Stimulated activated CD8-positive, alpha-beta memory T cell treated with anti-CD3 and anti-CD28 coated beads, Interleukin-15, amount 100 ng/mL, for 24 hours (primary cell): ENCODE measurements around the gene SAMD13.

Experiments used
- DNase-seq: peaks from one replicate; pipeline ENCODE4 v3.0.0-alpha.2; 2020; ENCODE audit warnings: low read depth

SAMD13 gene, protein sequence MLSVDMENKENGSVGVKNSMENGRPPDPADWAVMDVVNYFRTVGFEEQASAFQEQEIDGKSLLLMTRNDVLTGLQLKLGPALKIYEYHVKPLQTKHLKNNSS

DNA sequence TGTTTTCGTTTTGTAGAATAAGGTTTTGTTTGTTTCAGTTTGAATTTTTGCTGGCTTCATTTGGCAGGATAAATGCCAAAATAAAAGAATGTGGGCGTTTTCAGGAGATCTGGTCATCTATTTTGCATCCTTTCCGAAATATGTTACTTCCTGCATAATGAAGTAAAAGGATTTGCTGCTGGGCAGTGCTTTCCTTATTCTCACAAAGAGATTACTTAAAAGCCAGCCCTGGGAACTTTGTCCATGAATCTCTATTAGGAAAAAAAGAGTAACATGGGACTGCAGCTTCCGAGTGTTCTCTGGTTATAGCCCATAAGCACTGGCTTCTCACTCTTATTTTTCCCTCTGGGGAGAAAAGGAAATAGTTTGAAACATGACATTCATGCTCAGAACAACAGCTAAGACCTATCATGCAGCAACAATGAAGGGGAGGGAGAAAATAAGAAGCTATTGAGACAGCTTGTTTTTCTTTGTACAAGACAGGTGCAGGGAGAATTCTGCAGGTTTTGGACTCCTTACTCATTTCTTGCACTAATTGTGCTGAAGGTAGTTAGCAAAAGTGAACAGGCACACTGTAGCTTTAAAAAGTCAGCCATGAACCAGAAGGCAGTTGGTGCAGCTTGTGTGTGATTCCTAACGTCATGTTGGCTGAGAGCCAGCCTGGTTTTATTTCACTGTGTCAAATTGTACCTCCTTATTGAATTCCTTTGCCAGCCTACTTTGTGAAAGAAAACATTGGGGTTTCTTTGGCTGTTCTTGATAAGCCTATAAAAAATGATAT is at the start of gene SAMD13:
SAMD13 (plus strand) TSS at position 705 of the 781 bp plus-strand sequence. CDS start 1,527 bp downstream, outside the sequence.
- DNase-seq = no peak

DNA sequence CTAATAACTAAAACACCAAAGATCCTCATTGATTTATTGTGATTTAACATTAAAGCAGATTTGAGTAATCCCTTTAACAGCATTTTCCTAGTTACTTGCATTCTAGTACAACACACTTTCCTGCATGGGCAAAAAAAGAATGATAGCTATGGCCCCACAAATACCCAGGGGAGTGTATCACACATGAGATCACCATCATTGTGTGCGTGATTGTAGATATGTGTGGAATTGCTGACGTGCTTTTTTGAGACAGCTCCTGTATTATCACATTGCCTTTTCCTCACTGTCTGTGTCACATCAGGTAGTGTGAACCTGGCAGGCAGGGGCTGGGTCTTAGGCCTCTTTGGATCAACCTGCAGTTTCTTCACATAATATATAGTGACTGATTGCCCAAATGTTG is 48.5 kb upstream of the SAMD13 start:
- no peak for DNase-seq

DNA sequence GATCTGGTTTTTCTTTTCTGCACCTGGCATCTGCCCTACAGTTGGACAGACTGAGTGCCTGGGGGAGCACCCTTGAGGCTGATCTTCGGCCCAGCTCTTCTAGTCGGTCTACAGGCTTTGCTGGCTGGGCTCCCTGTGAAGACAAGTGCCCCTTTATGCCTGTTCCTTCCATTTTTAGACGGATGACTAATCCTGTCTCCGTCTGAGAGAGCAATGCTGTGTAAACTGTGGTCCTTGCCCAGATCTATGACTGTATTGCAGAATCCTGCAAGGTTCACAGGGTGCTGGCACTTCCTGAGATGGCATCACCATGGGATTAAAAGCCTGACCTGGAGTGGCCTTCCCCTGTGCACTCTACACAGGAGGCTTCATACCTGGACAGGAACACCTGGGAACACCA is 47.6 kb upstream of the SAMD13 start:
- no peak for DNase-seq

DNA sequence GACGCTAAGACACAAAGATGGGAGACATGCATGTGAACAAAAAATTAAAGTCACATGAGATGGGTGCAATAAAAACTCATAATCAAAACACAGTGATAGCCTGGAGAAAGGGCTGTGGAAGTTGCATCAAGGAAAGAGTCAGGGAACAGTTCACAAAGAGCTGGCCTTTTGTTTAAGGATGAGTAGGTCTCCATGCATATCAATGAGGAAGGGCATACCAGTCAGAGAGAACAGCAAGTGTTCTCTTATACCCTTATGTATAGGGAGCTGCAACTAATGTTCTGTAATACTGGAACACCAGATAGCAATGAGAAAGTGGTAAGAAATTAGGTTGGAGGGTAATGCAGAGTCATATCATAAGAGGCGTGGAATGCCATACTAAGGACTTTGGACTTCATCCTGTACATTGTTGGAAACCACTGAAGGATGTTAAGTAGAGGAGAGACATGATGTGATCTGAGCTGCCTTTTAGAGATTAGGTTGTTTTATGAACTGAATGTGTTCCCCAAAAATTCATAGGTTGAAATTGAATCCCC is 46.7 kb upstream of the SAMD13 start:
- no peak for DNase-seq

DNA sequence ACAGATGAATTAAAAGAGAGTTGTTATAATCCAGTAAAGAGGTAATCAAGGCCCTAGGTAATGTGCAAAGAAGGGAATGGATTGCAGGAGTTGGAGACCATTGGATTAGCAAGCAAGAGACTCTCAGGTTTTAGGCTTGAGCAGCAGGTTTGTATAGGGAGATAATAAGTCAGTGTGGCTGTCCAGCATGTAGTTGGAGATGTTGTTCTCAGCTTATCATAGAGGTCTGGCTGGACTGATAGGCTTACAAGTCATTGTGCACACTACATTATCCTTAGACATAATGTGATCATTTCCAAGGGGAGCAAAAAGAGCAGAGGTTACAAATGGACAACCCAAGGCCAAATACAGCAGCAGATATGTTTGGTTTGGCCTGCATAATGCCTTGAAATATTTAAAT is 45.9 kb upstream of the SAMD13 start:
- no peak for DNase-seq

DNA sequence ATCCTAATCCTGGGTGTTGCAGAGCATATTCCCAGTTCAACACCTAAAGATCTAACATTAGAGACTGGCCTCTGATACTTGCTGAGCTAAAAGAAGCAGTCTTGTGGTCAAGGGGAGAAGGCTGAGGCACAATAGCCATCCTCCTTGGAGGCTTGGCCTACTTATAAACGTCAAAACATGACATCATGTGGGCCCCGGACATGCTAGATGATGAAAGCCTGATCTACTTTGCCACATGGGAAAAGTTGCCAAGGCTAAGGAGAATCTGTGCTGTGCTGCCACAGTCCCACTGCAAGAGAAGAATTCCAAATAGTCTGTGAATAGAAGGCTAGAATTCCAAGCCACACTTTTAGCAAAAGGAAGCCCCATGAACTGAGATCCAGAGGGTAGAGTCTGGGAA is 43.9 kb upstream of the SAMD13 start:
- no peak for DNase-seq

DNA sequence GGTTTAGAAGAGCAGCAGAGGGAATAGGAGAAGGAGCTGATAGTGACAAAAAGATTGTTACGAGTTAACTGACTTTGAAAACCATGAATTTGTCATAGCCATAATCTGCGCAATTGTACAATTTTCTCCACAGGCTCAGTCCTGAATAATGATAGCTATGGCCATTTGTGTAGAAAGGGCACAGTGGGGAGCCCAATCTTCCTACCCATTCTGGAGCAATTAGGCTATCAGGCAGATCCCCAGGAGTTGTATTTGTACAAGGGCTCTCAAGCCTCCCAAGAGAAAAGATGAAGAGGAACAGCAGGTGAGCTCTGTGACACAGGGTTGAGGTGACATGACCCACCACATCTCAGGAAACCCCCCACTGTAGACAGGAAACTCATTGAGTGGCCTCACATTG is 42.1 kb upstream of the SAMD13 start:
- DNase-seq = no peak

DNA sequence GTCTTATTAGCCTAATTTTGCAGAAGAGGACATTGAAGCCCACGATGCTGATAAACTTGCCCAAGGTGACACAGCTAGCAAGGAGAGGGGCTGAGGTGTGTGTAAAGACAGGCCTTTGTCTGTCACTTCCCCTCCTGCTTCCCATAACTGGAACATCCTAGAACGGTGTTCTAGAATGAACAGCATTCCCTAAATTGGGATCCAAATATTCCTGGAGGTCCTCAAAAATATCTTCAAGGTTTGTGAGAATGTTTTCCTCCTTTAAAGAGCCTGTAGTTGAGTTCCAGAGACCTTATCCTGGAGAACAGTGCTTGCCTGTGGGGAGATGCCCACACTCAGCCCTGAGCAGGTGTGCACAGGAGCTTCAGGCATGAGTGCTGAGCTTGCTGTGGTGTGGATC is 41.5 kb upstream of the SAMD13 start:
- no peak for DNase-seq

DNA sequence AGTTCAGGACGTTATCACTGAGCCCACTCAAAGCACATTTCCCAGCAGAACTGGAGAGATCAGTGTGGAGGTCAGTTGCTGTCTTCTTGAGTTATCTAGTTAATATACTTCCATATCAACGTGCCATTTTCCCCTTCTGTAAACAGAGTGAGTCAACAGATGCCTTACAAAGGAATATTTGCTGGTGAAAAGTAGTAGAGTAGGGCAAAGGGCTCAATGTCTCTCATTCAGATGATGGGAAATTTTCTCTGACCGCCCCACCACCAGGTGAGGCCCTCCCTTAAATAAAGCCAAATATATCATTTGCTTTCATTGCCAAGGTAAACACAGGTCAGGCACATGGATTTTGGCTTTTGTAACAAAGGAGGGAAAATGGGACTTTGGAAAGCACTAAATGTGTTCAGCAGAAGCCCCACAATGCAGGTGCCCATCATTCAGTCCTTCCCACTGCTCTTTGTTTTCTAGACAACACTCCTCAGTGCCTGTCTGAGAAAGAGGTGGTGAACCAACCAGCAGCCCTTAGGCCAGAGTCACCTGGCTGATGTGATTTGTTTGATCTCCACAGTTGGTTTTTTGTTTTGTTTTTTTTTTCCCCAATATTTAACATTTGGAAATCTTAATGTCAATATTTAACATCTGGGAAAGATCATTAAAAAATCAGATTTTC is 40.5 kb upstream of the SAMD13 start:
- no peak for DNase-seq

DNA sequence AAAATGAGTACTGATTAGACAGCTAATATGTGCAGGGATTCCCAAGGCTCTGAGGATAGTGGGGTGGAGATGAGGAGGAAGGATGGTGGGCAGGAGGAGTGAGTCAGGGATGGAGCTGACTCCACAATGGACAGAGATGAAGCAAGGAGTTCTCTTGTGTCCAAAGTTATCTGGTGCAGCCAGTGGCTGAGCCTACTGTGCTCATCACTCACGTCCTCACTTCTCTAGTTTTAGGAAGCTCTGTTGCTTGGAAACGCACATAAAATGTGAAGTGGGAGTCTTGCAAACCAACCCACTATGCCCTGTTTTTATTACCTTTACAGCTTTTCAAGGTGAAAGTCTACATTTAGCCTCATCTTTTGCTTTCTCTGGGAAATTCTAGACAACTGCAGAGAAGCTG is 36.5 kb upstream of the SAMD13 start:
- no peak for DNase-seq

DNA sequence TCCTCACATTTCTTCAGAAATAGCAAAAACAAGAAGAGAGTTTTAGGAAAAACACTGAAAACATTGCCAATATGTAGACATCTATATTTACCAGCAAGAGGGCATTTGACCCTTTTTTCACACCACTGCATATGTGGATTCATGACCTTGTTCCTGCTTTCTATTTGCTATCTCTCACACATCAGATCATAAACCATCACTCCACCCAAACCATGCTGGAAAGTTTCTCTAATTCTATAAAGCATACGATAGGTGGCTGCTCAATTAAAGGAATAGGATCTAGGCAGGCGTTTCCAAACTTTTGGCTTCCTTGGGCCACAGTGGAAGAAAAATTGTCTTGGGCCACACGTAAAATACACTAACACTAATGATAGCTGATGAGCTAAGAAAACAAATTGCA is 35.6 kb upstream of the SAMD13 start:
- DNase-seq = no peak

DNA sequence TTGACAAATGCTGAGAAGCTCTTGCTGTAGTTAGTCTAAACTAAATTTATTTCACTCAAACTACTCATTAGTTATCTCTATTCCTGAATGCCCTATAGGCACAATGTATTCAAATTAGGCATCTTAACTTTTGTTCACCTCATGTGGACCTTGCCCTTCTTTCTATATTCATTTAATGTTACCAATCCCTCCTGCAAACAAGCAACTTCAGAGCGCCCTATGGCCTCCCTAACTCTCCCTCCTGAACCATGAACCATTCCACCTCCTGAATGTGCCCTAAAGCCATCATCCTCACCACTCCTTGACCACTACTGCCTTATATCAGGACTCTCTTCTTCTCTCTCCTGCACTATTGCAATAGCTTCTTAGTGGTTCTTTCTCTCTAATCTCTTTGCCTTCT is 34.8 kb upstream of the SAMD13 start:
- DNase-seq = no peak

DNA sequence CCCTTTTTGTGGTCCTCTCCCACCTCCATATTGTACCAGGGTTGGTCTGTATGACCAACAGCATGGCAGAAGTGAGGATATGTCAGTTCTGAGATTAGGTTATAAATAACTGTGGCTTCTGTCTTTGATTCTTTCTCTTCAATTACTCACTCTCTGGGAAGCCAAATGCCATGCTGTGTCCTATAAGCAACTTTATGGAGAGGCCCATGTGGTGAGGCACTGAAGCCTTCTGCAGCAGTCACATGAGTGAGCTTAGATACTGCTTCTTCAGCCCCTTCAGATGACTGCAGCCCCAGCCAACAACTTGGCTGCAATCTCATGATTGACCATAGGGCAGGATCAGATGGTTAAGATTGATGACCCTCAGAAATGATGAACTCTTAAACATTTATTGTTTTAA is 34.0 kb upstream of the SAMD13 start:
- DNase-seq = no peak

DNA sequence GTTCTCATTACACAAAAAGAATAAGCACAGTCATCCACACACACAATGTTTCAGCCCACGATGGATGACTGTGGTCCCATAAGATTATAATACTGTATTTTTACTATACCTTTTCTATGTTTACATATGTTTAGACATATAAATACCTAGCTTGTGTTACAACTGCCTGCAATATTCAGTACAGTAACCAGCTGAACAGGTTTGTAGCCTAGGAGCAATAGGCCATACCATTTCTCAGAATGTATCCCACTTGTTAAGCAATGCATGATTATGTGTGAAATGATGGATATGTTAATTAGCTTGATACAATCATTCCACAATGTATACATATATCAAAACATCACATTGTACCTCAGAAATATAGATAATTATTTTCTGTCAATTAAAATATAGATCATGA is 33.2 kb upstream of the SAMD13 start:
- DNase-seq = no peak

DNA sequence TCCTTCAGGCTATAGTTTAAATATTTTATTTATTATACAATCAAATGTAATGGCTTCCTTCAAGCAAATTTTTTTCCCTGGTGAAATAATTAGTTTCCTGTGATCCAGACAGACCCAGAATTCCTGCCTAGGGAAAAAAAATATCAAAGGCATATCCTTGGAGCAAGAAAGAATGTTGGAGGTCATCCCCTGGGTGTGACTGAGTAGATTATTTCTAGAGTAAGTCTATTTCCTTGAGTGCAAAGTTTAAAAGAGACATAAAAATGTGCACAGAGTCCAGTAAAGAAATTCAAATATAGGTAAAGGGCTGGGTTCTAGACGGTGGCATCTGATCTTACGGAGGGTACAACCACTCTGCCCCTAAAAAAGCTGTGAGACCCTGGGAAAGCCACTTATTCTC is 32.2 kb upstream of the SAMD13 start:
- DNase-seq = no peak

DNA sequence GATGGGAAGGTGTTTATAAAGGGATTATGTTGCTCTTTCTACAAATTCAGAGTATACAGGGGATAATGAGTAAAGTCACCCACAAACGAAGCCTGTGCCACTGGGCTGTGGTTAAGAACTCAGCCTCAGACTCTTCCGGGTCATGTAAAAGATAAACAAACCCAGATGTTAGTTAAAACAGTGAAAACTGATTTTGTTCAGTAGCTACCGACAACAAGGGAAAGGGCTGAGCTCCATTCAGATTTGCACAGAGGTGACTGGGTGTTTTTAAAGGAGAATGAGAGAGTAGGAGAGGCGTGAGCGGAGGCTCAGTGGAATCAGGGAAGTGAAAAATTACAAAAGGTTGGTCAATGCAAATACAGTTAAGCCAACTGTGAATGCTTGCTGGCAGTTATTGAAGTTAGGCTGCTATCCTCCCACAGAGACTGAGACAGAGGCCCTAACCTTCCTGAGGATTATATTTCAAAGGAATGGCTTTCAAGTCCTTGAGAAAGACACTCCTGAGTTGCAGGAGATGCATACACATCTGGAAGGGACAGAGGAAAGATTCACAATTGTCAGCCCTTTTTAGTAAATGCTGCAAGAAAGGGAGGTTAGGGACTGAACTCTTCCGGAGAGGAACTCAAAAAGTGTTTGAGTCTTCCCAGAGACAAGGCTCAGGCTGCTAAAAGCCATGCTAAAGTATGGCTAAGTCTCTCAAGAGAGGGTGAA is 29.9 kb upstream of the SAMD13 start:
- no peak for DNase-seq

DNA sequence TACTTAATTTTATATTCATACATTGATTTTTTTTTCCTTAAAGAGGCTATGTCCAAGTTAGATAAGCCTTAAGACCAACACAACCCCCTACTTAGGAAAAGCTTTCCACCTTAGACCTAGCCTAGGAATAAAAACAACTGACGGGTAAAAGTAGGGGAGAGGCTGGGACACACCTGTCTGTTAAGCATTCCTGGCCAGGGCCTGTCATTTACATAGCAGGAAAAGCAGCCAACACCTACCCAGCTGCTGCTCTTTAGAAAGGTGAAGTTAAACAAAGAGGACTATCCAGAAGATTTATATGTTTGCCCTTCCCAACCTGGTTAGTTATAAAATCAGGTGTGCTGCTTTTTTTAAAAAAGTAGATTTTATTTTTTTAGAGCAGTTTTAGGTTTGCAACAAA is 29.1 kb upstream of the SAMD13 start:
- DNase-seq = no peak

DNA sequence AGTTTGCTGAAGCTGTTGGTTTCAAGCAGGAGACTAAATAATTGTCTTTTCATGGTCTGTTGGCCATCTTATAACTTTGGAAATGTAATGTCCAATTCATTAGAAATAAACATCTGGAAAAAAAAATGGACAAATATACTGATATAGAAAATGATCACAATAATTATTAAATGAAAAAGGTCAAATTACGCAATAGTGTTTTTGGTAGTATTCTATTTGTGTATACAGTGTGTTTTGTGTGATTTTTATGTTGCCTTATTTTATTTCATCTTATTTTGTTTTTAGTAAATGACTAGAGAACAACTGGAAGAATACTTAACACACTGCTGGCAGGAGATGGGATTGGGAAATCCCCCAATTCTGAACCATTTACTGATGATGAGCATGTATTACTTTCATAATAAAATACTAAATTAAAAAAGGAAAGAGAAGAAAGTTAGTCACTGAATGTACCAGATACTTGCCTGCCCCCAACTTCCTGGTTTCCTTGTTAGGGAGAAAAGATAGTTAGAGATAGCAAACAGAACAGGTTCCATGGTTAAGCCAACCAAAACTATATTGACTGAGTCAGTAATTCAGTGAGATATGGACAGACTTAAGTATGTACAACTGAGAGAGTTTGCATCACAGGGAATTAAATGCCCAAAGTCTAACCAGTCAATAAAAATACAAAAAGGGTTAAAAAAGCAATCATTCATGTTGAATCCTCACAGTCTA is 24.0 kb upstream of the SAMD13 start:
- no peak for DNase-seq

DNA sequence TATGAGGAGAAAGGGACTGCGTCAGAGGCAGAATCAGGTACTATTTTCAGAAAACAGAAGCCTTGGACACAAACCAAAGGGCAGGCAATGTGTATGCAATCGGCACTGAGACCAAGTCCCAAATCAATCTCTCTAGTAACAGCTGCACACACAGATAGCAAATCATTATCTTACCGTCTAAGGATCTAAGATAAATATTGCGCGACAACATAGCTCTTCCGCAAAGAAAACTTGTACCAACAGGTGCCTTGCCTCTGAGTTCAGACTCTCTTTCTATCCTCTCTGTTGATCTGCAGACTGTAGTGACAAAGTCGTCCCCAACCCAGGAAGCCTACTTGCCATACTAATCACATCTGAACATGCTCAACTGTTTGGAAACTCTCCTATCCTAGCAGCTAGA is 22.6 kb upstream of the SAMD13 start:
- DNase-seq = no peak

DNA sequence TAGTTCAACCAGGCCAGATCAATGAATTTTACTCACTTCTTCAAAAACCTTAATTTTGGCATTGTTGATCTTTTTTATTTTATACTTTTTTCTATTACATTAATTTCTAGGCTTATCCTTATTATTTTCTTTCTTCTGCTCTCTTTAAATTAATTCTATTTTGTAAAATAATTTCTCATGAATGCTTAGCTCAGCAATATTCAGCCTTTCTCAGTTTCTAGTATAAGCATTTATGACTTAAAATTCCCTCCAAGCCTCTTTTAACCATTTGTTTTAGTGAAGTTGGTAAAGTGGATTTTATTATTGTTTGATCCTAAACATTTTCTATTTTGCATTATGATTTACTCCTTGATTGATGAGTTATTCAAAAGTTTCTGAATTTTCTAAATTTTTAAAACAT is 20.6 kb upstream of the SAMD13 start:
- no peak for DNase-seq

DNA sequence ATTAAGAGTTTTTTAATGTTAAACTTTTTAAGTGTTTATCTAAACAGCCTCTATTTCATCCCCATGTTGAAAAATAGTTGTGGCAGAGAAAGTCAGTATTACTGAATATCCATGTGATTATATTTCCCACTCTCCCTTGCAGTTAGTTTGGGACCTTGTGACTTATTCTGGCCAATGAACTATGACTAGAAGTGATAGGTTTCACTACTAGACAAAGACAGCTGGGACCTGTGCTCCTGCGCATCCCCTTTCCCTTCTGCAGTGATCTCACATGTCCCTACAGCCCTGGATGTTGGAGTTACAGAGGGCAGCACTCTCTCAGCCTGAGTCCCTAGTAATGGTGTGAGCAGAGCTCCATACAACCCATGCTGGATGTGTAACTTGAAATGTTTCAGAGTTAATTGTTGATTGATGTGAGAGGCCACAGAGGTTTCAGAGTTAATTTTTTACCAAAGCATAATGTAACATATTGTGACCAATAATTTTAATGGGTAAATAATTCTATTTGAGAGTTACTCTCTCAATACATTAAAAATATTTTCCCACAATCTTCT is 18.7 kb upstream of the SAMD13 start:
- no peak for DNase-seq

DNA sequence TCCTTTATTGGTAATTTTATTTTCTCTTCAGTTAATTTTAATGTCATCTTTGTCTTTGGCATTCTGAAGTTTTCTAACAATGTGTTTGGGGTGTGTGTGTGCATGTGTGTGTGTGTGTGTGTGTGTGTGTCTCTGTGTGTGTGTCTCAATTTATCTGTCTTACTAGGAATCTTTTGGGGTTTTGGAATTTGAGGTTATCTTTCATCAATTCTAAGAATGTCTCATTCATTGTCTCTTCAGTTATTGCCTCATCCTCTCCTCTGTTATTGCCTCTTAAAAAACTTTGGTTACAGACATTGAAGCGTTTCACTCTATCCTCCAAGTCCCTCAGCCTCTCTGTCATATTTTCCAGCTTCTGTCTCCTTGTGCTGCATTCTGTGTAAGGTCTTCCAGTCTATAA is 18.1 kb upstream of the SAMD13 start:
- DNase-seq = no peak
